NCI-H510A treated with DMSO at 0.1 percent for 48 hours (cell line): ENCODE data around the gene CRIP3.
"Not testable (repeated sequence)": the region's sequence is repeated elsewhere in the genome, so short reads cannot be mapped to it uniquely, and the experiment has no call there.

Experiments used
- DNase-seq: peaks from one replicate; lab custom pipeline; 2025; lab: John Stamatoyannopoulos, UW

Gene CRIP3

GRCh38 chr6:43308101-43308989 is at the start of gene CRIP3:
CRIP3 (minus strand) TSS chr6:43308826; CDS start chr6:43308792, 34 bp downstream.
- peak; percentile 27 for DNase-seq

GRCh38 chr6:43355862-43356590 is 47.4 kb upstream of the CRIP3 start:
- DNase-seq: no peak

GRCh38 chr6:43351951-43352350 is 43.3 kb upstream of the CRIP3 start:
- not testable (repeated sequence) for DNase-seq

GRCh38 chr6:43347444-43347843 is 38.8 kb upstream of the CRIP3 start:
- DNase-seq: no peak

- DNase-seq: no peak
These were observed 38.4 kb upstream of the CRIP3 start for GRCh38 chr6:43347021-43347420.

GRCh38 chr6:43346243-43346642 is 37.6 kb upstream of the CRIP3 start:
- DNase-seq: not testable (repeated sequence)

GRCh38 chr6:43339168-43339567 is 30.5 kb upstream of the CRIP3 start:
- no peak for DNase-seq

- no peak for DNase-seq
These were observed 29.6 kb upstream of the CRIP3 start for GRCh38 chr6:43338243-43338642.

- no peak for DNase-seq
These were observed 27.8 kb upstream of the CRIP3 start for GRCh38 chr6:43336382-43336781.

- DNase-seq: no peak
These were observed 26.8 kb upstream of the CRIP3 start for GRCh38 chr6:43335469-43335868.

- peak; percentile 35 for DNase-seq
These were observed 26.0 kb upstream of the CRIP3 start for GRCh38 chr6:43334466-43335095.

GRCh38 chr6:43331891-43332290 is 23.3 kb upstream of the CRIP3 start:
- DNase-seq: no peak

GRCh38 chr6:43331470-43331869 is 22.8 kb upstream of the CRIP3 start:
- DNase-seq: no peak

- no peak for DNase-seq
These were observed 19.9 kb upstream of the CRIP3 start for GRCh38 chr6:43328528-43328927.

- no peak for DNase-seq
These were observed 17.2 kb upstream of the CRIP3 start for GRCh38 chr6:43325876-43326275.

- no peak for DNase-seq
These were observed 9.4 kb upstream of the CRIP3 start for GRCh38 chr6:43318011-43318410.

- no peak for DNase-seq
These were observed 5.2 kb upstream of the CRIP3 start for GRCh38 chr6:43313813-43314212.

- no peak for DNase-seq
These were observed 3.0 kb upstream of the CRIP3 start for GRCh38 chr6:43311666-43312065.

- DNase-seq: no peak
These were observed 2.0 kb upstream of the CRIP3 start for GRCh38 chr6:43310624-43311023.

GRCh38 chr6:43310134-43310533 is 1.5 kb upstream of the CRIP3 start:
- DNase-seq: no peak

- no peak for DNase-seq
These were observed 408 bp upstream of the CRIP3 start for GRCh38 chr6:43308990-43309477.

GRCh38 chr6:43307451-43308100 is 1.1 kb downstream of the CRIP3 start:
- no peak for DNase-seq
